ENCODE results near the gene PTX3.

Gene PTX3

GRCh38 chr3:157475921-157476414 is 39.3 kb downstream of the PTX3 start:
- DNase-seq (ENCODE audit: low read depth): no peak

GRCh38 chr3:157477441-157477840 is 40.8 kb downstream of the PTX3 start:
- DNase-seq (ENCODE audit: low read depth): no peak

GRCh38 chr3:157479464-157480243 is 43.0 kb downstream of the PTX3 start:
- DNase-seq (ENCODE audit: low read depth): no peak

DNA sequence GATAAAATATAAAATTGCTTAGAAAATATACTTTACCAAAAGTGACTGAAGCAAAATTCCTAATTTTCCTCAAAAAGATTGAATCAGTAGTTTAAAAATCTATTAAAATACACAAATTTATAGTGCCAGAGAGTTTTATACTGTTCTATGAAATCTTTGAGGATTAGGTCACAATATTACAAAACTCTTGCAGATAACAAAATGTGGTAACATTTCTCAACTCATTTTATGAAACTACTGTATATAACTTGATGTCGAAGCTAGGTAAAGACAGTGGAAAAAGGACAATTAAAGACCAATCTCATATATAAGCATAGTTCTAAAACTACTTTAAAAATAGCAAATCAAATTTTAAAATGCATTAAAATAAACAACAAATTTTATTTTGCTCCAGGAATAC is 50.7 kb downstream of the PTX3 start:
- no peak for DNase-seq (ENCODE audit: low read depth)

DNA sequence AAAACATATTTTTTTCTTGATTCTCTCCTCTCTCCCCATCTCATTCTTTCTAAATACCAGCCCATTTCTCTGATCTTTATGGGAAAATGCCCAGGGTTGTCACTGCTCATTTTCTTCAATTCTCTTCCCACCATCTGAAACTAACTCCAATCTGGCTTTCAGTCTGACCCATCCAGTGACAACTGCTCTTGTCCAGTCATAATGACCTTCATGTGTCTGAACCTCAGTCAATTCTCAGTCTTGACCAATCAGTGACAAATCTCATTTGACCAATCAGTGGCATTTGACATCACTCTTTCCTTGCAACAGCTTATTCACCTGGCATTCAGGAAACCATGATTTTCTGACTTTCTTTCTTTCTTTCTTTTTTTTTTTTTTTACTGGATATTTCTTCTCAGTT is 51.5 kb downstream of the PTX3 start:
- DNase-seq (ENCODE audit: low read depth): no peak

DNA sequence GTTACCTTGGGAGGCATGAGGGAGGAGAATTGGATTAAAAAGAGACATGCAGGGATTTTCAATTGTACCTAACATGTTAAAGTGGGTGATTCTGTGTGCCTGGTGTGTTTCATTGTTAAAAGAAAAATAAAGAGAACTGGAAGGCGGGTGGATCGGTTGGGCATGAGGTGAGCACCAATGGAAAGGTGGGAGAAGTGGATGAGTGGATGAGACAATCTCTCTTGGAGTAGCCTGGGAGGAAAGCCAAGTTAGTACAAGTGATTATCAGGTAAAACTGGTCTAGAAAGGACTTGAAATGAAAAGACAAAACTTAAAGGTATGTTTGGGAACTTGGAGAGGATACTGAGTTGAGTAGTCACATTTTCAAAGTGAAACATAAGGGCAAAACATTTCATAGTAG is 54.5 kb downstream of the PTX3 start:
- no peak for DNase-seq (ENCODE audit: low read depth)

Measured in stimulated activated CD8-positive, alpha-beta memory T cell treated with anti-CD3 and anti-CD28 coated beads, Interleukin-12 subunit alpha, Interleukin-12 subunit beta, amount 100 ng/mL, for 4 hours (primary cell).